Esophagus squamous epithelium (tissue), 4 donors: ENCODE data around the gene ENPP3.

Source experiments
- POLR2A ChIP-seq, 4 donors: fragments of 450-650 bp; IDR thresholded peaks; one replicate each; pipeline ENCODE4 v1.6.1; 2017; ENCODE audit warnings: antibody characterized with exemption in 4 of 4, mild to moderate bottlenecking in 4 of 4, moderate library complexity in 3 of 4
- TF ChIP-seq, protein P1 (sequence below), 6 experiments: fragments of 450-650 bp in 4 of 6; fragments of 200-600 bp in 2 of 6; sonication (generic) in 2 of 6; IDR thresholded peaks; one replicate each; pipeline ENCODE4 v1.5.1; 2016 to 2019; ENCODE audit warnings: antibody characterized with exemption in 6 of 6, mild to moderate bottlenecking in 4 of 6, moderate library complexity in 4 of 6

DNA sequence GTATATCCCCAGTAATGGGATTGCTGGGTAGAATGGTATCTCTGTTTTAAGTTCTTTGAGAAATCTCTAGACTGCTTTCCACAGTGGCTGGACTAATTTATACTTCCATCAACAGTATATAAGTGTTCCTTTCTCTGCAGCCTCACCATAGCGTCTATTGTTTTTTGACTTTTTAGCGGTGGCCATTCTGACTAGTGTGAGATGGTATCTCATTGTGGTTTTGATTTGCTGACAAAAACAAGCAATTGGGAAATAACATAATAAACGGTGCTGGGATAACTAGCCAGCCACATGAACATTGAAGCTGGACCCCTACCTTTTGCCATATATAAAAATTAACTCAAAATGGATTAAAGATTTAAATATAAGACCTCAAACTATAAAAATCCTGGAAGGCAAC, 49.9 kb downstream of the ENPP3 start:
- TF ChIP-seq, protein P1, sequence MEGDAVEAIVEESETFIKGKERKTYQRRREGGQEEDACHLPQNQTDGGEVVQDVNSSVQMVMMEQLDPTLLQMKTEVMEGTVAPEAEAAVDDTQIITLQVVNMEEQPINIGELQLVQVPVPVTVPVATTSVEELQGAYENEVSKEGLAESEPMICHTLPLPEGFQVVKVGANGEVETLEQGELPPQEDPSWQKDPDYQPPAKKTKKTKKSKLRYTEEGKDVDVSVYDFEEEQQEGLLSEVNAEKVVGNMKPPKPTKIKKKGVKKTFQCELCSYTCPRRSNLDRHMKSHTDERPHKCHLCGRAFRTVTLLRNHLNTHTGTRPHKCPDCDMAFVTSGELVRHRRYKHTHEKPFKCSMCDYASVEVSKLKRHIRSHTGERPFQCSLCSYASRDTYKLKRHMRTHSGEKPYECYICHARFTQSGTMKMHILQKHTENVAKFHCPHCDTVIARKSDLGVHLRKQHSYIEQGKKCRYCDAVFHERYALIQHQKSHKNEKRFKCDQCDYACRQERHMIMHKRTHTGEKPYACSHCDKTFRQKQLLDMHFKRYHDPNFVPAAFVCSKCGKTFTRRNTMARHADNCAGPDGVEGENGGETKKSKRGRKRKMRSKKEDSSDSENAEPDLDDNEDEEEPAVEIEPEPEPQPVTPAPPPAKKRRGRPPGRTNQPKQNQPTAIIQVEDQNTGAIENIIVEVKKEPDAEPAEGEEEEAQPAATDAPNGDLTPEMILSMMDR (IDR thresholded peaks at IDR 0.05): no peak
- TF ChIP-seq POLR2A (IDR thresholded peaks at IDR 0.05): no peak
